Hematopoietic multipotent progenitor cell treated with erythropoietin and hydrocortisone succinate and interleukin-3 and kit ligand, for 8 days (in vitro differentiated cells): ENCODE results near the gene ABCC4.
A peak's percentile ranks its signal among the peaks of the same experiment; 100 is the strongest.

Experiments used
- DNase-seq: peaks from one replicate; pipeline ENCODE4 v3.0.0-alpha.2; 2015

Gene ABCC4

DNA sequence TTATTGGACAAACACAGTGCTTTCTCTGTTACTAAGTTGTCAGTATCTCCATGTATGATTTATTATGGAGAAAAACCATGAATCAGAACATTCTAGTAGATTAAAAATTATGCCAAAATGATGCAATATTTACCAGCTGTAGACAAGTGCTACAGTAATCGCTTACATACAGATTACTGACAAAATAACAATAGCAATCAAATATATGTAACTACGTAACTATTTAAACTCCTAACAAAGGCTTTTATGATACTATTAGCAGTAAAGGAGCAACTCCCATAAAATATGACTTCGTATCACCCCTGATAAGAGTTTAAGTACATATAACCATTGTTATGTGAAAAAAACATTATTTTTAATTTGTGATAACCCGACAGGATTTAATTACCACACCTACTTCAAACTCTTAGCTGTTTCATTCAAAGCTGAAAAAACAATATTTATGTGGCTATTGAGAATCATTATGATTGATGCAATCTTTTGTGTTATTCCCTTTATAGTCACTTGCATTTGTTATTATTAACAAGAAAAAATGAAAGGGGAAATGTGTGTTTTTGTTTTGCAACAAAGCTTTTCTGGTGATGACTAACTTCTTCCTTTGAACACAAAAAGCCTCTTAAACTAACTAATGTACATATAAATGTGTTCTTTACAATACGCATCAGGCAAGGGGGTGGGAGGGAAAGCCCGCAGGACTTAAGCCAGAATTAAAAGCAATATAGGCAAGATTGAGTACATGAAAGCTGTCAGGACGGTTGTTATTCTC lies 147.4 kb downstream of the ABCC4 start:
- DNase-seq, result no peak

DNA sequence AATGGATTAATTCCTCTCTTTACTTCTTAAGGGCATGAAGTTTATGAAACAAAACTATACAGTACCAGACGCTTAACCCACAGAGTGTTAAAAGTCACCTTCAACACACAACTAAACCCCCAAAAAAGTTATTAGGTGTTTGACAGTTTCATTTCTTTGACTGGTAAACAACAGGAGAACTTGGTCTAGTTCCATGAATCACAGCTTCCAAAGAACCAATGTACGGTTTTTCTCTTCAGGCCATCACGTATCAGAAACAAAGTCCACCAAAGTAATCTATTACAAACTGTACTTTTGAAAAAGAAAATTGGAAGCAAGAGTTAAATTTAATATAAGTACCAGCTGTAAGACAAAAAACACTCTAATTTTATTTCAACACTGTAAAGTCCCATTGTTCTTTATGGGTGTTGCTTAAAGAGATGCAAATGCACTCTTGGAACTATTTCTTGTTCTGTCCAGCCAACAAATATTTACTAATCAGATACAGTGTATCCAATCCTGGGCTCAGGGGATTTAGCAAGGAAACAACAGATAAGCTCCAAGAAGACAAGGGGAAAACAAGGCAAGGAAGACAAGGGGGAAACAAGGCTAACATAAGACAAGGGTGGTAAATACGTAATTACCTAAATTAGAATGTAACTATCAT lies 149.2 kb downstream of the ABCC4 start:
- DNase-seq, result no peak

DNA sequence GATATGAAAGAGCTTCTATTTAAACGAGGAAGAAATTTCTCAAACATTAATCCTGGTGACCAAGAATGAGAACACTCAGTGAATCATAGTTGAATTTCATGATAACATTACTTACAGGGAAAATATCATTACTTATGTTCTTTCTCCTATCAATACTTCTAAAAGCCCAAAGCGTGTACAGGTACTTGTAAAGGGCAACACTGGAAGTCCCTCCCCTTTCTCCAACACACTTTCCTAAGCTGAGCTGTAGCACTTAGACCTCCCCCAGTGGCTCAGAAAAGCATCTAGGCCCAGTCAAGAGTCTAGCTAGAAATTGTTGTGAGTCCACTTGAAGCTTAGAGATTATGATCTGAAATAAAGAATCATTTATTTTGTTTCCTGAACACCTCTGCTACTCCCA lies 150.7 kb downstream of the ABCC4 start:
- no peak for DNase-seq

DNA sequence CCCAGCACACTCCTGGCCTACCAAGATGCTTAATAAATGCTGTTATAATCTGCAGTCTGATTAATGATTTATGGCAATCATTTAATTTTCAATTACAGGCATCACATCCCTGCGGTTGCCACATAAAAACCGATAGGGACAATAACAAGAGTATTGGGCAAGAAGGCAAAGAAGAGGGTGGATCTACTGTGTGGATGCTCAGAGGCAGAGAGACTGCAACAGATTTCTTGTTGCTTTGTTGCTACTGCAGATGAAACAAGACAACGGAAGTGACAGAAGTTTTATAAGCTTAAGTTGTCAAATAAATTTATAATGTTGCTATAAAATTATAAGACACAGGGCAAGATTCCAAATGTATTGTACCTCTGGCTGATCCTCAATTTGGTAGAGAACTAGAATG lies 154.8 kb downstream of the ABCC4 start:
- no peak for DNase-seq

DNA sequence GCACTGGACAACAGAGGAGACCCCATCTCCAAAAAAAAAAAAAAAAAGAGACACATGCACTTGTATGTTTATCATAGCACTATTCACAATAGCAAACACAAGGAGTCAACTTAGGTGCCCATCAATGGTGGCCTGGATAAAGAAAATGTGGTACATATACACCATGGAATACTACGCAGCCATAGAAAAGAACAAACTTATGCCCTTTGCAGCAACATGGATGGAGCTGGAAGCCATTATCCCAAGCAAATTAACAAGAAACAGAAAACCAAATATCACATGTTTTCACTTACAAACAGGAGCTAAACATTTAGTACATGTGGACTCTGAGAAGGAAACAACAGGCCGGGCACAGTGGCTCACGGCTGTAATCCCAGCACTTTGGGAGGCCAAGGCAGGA lies 155.7 kb downstream of the ABCC4 start:
- no peak for DNase-seq

DNA sequence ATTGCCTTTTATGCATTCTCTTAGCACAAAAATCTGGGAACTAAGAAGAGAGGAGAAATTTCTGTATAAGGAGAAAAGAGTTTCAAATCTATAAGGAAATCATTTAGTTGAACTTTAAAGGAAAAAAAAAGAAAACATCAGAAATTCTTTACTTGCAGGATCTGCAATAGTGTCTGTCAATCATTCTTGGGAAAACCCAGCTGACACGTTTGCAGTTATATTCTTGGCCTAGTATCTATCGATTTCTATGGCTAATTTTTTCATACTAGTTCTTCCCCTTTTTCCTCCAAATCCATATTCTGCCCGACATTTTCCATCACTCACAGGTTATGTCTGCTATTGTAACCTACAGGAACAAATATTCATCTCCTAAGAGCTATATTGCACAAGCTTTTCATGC lies 160.7 kb downstream of the ABCC4 start:
- no peak for DNase-seq

DNA sequence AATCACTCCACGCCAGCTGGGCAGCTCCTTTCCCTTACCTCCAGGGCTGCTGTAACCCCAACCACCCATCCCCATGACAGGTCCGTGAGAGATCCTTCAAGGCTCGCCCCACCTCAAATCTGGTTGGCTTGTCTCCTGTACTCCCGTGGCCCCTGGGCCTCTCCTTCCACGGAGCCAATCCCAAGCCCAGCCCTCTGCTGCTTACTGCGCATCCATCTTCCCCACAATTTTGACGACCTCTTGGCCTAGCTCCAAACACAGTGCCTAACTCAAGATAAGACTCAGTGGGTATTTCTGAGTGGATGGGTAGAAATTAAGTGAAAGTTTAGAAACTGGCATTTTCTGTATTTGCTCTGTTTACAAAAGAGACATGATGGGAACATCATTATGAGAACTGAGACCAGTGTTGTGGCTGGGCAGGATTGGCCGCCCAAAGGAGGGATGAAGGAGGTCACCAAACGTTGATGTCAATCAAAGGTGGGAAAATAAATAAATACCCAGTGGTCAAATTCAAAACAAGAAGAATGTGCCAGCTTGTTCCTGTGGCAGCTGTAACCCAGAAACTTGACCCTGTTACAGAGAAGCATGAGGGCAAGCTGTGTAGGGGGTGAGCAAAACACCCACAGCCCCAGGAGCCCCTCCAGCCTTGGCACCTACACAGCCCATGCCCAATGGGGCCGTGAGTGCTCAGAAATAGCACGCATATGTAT lies 162.2 kb downstream of the ABCC4 start:
- DNase-seq, result peak; percentile 56

DNA sequence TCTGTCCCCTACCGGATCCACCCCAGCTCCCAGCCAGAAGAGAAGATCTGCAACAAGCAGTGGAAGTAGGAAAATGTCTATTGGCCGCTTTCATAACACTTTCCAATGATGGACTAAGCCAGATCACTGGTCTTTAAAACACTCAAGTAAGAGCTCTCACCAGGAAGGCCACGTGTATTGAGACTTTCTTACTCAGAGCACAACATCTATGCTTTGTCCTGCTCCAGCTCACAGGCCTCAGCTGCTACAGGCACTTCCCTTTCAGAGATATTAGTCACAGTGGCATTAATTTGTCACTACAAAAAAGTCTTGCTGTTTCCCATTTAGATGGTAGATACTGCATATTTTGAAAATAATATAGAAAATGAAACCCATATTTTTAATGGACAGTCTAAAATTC lies 164.2 kb downstream of the ABCC4 start:
- DNase-seq, result no peak

DNA sequence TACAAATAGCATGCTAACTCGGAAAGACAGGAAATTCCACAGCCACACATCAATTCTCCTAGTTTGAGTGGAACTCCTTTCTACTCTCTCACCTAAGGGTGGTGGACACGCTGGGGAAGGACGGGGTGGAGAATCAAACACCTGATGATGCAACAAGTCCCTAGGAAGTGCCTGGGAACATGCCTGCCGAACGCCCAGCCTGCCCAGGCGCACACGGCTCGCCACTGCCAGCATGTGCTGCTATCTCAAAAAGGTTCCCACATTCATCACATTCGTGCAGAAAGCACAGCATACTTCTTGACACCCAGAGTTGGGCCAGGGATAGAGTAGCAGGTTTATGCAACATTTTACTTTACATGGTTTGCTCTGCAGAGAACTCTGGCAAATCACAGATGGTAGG lies 164.6 kb downstream of the ABCC4 start:
- no peak for DNase-seq

DNA sequence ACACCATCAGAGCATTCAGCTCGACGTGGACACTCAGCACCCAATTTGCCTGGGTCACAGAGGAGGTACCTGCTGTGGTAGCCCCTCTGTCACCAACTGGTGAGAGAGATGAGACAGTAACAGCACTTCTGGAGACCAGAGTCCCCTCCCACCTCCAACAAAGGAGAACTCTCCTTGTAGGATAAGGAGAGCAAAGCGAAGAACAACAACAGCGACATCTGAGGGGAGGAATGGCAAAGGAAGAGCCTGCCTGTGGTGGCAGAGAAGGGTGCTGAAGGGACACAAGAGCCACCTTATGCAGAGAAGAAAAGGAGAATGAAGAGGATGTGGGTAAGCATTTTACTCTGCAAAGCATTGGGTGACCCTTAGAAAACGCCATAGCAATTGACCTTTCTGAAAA lies 167.8 kb downstream of the ABCC4 start:
- no peak for DNase-seq

DNA sequence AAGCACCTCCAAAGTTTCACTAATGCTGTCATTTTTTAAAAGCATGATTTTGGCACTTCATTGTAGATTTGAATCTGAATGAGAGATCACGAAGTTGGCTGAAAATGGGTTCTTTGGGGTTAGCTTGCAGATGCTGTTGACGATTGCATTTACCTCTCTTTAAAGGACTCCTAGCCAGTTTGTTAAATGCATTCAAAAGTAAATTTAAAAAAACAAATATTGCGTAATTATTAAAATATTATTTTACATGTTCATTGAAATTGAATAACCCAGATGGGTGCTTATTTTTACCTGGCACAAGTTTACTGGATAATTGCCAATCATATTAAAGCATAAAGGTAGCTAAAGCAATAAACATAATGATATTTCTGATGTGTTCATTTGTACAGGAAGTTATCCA lies 172.2 kb downstream of the ABCC4 start:
- no peak for DNase-seq

DNA sequence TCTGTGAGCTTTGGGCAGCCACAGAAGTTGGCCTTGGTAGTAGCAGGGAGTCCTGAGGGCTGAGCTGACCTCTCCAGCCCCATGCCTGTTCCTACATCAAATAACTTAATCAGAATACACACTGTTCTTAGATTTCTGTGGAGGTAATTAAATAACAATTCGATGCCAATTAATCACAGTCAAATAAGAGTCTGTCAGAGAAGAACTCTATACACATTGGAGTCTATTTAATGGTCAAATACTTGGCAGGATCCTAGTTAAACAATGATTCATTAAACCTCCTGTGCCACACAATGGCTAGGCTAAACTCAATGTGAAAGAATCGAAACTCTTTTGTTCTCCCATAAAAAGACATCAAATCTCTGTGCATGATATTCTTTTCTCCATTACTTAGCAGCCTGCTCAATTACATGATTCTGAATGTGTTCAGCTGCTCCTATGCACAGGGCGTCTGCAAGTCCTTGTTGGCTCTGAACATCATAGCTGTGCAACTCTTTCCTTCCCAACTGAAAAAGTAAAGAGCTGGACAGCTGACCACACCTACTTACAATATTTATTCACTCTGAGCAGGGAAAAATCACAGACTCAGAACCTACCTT lies 173.1 kb downstream of the ABCC4 start:
- no peak for DNase-seq

DNA sequence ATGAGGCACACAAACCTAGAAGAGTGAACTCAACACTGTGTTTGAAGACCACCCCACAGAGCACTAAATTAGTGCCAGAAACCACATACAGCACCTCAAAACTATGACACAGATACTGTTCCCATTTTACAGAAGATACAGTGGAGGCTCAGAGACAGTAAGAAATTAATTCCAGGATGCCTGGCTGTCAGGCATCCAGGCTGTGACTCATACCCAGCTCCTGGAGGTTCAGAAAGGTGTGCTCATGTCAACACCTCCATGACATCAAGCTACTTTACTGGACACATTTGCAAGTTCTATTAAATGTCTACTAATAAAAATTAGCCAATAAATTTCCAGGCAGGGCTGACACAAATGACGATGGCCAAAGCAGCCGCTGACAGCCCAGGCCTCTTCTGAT lies 176.3 kb downstream of the ABCC4 start:
- DNase-seq, result no peak

DNA sequence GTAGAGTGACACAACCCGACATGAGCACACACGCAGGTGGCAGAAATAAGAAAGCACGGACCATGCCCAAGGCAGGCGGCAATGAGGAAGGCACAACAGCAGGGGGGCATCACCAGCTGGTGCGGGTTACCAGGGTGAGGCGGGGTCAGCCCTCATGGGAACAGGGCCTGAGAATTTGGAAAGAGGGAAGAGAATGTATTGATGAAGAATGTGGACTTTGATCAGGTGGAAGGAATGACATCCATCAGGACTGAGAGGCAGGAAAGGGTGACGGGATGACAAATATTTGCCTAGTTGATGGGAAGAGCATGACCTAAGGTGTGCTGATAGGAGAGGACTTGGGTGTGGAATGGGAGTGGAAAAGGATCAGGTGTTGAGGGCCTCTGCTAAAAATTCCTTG lies 177.5 kb downstream of the ABCC4 start:
- no peak for DNase-seq

DNA sequence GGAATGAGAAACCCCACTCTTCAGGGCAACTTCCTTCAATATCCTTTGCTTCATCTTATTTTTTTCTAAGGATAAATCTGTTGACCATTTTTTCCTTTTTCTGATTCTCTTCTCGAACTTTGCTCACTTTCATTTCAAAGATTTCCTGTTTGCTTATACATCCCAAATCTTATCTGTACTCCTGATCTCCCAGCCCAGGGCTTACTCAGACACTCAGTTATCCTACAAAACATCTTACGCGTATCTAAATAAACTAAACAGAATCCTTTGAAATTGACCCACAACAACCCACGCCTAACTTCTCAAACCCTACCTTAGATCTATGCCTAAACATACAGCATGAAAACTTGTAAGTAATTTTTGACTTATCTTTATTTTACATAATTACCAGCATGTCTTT lies 179.2 kb downstream of the ABCC4 start:
- no peak for DNase-seq

DNA sequence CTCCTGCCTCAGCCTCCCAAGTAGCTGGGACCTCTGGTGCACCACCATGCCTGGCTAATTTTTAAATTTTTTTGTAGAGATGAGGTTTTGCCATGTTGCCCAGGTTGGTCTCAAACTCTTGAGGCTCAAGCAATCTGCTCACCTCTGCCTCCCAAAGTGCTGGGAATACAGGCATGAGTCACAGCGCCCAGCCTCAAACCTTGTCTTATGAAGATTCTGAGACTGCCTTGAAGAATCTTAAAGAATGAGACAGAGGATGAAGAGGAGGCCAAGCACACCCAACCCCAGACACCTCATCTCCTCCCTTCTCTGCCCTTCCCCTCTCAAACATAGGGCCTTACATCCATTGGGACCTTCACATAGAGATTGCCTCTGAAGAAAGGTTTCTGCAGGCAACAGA lies 179.7 kb downstream of the ABCC4 start:
- DNase-seq, result no peak

DNA sequence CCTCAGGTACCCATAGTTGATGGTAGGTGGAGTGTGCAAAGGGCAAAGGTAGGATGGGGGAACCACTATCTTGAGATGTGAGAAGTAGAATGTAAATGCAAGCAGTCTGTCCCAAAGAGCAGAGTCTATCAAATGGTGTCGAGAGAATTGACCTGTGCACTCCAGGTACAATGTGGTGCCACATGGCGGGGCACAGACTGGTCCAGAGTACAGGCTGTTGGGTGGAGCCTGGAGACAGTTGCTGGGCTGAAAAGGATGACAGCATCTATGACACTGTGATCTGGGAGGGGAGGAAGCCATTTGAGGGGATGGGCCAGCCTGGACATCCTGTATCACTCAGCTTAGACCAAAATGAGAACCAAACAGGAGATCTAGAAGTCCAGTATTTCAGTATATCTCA lies 180.6 kb downstream of the ABCC4 start:
- no peak for DNase-seq

DNA sequence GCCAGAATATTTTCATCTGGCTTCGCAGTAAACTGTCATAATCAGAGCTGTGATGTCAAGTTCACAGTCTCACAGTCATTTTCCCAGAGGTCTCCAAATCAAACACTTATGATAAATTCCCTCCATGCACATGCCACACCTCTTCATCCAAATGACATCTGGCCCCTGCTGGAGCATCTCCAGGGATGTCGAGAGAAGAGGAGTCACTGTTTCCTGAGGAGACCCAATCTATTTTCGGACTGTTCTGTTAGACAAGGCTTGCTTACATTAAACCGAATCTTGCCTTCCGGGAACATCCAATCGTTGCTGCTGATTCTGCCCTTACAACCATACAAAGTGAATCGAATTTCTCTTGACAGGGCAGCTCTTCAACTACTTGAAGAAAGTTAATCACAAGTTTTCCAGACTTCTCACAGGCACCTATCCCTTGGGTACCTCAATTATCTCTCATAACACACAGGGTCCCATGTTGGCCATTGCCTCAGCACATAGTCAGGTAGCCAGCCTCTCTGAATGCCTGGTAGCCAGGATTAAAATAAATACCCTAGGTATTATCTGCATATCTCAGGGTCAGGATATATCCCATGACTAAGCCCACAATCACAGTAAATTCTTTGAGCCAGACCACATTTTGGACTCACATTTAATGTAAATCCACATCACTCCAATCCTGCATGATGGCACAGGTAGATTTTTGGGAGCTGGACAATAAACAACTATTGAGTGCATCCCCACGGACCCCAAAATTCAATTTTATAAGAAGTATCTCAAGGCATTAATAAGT lies 182.5 kb downstream of the ABCC4 start:
- DNase-seq, result no peak

DNA sequence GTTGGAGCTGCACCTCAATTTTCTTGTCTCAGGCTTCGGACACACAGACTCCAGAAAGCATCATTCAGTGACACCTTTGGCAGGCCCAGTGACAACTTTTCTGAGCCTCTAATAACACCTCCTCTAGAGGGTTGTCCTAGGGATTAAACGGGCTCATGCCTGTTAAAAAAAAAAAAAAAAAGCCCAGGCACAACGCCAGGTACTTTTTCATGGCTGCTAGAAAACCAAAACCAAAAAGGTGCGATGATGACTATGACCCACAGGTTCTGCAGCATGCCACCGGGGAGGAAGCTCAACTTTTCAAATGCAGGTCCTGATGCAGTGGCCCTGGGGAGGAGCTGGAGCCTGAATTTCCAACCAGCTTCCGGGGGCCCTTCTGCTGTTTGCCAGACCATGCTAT lies 184.2 kb downstream of the ABCC4 start:
- no peak for DNase-seq

DNA sequence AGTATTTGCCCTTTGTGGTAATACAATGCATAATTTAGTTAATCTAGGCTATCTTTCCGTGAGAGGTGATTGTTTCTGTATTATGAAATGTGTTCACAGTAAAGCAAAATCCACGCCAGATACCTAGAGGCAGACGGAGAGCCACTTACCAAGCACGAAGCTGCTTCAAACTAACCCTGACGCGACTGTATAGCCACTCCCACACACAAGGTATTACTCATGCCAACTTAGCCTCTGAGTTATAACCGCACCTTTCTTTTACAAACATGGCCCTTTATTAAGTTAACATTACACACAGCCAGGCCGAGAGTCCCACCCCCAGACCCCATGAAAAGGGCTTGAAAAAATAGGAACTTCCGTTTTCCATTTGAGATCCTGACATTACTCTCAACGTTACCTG lies 185.7 kb downstream of the ABCC4 start:
- no peak for DNase-seq

DNA sequence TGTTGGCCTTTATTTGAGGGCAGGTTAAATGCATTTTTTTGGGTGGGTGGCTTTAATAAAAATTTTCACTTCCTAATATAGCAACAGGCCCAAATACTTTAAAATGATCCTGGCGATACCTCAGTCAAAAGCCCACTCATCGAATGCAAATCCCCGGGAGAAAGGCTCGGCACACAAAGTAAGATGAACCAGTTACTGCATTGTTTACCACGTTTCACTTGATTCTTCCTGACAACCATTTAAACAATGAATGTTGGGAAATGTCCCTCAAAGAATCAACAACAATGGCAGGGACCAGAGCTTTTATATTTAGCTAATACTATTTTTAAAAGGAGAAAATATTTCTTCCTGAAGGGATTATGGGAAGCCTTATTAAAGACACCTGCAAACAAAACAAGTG lies 187.7 kb downstream of the ABCC4 start:
- DNase-seq, result no peak

DNA sequence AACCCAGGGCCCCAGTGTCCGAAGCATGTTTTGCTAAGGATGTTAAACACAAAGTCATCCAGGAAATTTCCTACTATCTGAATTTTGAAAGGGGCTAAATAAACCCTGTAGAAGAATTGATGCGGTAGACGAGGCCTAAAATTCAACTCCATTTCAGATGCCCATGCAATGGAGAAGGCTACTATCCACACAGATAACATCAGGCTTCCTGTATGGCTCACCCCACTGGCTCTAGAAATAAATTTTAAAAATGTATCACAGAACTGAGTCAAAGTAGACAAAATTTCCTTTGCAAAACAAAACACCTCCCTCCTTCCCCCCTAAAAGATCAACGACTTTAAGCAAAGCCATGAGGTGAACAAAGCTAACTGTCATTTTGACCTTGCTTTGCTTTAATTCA lies 188.4 kb downstream of the ABCC4 start:
- no peak for DNase-seq

DNA sequence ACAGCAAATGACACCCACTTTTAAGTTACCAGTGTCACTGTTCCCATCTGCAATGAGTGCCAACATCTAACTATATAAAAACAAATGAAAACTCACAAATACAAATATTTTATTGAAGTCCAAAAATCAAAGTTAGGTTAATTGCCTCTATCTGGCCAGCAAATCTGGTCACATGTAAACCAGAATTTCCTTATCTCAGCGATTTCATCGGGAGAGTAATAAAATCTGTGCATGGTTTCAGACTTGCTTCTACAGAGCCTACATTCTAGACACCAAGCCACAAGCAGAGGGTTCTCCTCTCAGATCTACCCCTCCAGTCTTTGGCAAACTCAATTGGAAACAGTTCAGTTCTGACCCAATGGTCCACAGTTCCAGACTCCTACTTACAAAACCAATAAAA lies 189.6 kb downstream of the ABCC4 start:
- no peak for DNase-seq
